ENCODE measurements around the gene TTC12. TPM values are rescaled to one million over a fixed set of nuclear protein-coding genes. Genes with fewer than 3 reads are reported as not detected.

The TTC12 gene
- total and polyA plus RNA-seq, 2 of the 13 experiments (the other 11 are each of a cell fraction or from before 2014, with no cell fraction given): 5.4 to 11.6 TPM

GRCh38 chr11:113314389-113315301, at the start of gene TTC12 (continued):
- TF ChIP-seq PBX3 (CRISPR knock-in tag; IDR thresholded peaks at IDR 0.05; ENCODE audit: borderline replicate concordance) (no peak), CENPBD1 (CRISPR knock-in tag; IDR thresholded peaks at IDR 0.05; ENCODE audit: borderline replicate concordance, low read depth) (no peak; the same call in 1 of the 2 replicates), FUBP1 (CRISPR knock-in tag; IDR thresholded peaks at IDR 0.05; ENCODE audit: borderline replicate concordance) (no peak), KDM3A (CRISPR knock-in tag; IDR thresholded peaks at IDR 0.05; ENCODE audit: low read depth) (peak; percentile 75; the same call in 1 of the 2 replicates), EED (CRISPR knock-in tag; IDR thresholded peaks at IDR 0.05) (no peak), SMARCC2 (IDR thresholded peaks at IDR 0.05) (no peak), ZFP1 (CRISPR knock-in tag; IDR thresholded peaks at IDR 0.05) (no peak), ZNF747 (CRISPR knock-in tag; IDR thresholded peaks at IDR 0.05; ENCODE audit: borderline replicate concordance) (no peak), SRSF9 (IDR thresholded peaks at IDR 0.05; ENCODE audit: borderline replicate concordance, insufficient read depth, low read depth, low read length, poor library complexity, severe bottlenecking) (no peak), GZF1 (CRISPR knock-in tag; IDR thresholded peaks at IDR 0.05) (0 out of 2 replicates have a peak, but pooled peaks have one; percentile 25), ZFP82 (CRISPR knock-in tag; IDR thresholded peaks at IDR 0.05; ENCODE audit: borderline replicate concordance) (0 out of 2 replicates have a peak, but pooled peaks have one; percentile 43), ZSCAN25 (CRISPR knock-in tag; IDR thresholded peaks at IDR 0.05) (peak; percentile 59; the same call in 1 of the 2 replicates), MAZ (IDR thresholded peaks at IDR 0.05; ENCODE audit: borderline replicate concordance, low read depth, low read length) (peak; percentile 51; the same call in 1 of the 2 replicates), MAZ (CRISPR knock-in tag; IDR thresholded peaks at IDR 0.05; ENCODE audit: low read depth) (peak; percentile 48; the same call in 1 of the 2 replicates), ZNF777 (CRISPR knock-in tag; IDR thresholded peaks at IDR 0.05) (no peak), ZNF441 (CRISPR knock-in tag; IDR thresholded peaks at IDR 0.05; ENCODE audit: borderline replicate concordance) (no peak), ZNF547 (CRISPR knock-in tag; IDR thresholded peaks at IDR 0.05) (no peak), ZBTB26 (CRISPR knock-in tag; IDR thresholded peaks at IDR 0.05; ENCODE audit: borderline replicate concordance) (peak; percentile 18; the same call in 1 of the 2 replicates)
- TF ChIP-seq, protein P1, sequence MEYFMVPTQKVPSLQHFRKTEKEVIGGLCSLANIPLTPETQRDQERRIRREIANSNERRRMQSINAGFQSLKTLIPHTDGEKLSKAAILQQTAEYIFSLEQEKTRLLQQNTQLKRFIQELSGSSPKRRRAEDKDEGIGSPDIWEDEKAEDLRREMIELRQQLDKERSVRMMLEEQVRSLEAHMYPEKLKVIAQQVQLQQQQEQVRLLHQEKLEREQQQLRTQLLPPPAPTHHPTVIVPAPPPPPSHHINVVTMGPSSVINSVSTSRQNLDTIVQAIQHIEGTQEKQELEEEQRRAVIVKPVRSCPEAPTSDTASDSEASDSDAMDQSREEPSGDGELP (IDR thresholded peaks at IDR 0.05; ENCODE audit: borderline replicate concordance, low read depth): 0 out of 2 replicates have a peak, but pooled peaks have one; percentile 28
- TF ChIP-seq, protein P2, sequence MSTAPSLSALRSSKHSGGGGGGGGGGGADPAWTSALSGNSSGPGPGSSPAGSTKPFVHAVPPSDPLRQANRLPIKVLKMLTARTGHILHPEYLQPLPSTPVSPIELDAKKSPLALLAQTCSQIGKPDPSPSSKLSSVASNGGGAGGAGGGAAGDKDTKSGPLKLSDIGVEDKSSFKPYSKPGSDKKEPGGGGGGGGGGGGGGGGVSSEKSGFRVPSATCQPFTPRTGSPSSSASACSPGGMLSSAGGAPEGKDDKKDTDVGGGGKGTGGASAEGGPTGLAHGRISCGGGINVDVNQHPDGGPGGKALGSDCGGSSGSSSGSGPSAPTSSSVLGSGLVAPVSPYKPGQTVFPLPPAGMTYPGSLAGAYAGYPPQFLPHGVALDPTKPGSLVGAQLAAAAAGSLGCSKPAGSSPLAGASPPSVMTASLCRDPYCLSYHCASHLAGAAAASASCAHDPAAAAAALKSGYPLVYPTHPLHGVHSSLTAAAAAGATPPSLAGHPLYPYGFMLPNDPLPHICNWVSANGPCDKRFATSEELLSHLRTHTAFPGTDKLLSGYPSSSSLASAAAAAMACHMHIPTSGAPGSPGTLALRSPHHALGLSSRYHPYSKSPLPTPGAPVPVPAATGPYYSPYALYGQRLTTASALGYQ (CRISPR knock-in tag; IDR thresholded peaks at IDR 0.05): no peak

All from HepG2 (cell line).